GM19099 (cell line): Measurements from ENCODE around the gene CMTM2.

ENCODE experiments used
- POLR2A ChIP-seq: IDR thresholded peaks from 3 replicates; pipeline ENCODE4 v1.6.1; 2011; ENCODE audit warnings: low read depth; ENCODE audit not compliant: insufficient read length; ENCODE audit errors: extremely low read depth

The CMTM2 gene

GRCh38 chr16:66610111-66610820 is 31.0 kb downstream of the CMTM2 start:
- no peak for TF ChIP-seq POLR2A

- no peak for TF ChIP-seq POLR2A
These were observed 33.2 kb downstream of the CMTM2 start for GRCh38 chr16:66612422-66612821.

DNA sequence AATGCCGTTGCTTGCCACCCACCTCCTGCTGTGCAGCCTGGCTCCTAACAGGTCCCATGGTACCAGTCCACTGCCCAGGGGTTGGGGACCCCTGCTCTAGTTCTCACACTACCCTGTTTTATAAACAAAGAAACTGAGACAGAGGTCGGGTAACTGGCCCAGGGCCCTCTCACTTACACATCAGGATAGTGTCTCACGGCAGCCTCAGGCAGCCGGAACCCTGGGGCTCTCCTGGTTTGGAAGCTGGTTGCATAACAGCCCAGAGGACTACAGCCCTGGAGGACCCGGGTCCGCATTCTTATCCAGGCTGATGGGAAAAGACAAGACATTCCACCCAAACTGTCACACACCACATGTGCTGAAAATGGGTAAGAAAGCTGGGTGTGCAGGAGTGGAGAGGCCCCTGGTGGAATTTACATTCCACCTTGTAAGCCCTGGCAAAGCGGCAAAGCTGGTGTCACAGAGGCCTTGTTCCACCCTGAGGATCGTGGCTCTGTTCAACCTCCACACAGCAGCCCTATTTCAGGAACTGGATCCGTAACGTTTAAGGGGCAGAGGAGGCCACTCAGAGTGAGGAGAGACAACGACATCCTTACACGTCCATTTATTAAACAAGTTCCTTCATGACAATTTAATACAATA is 35.0 kb downstream of the CMTM2 start:
- TF ChIP-seq POLR2A: no peak

DNA sequence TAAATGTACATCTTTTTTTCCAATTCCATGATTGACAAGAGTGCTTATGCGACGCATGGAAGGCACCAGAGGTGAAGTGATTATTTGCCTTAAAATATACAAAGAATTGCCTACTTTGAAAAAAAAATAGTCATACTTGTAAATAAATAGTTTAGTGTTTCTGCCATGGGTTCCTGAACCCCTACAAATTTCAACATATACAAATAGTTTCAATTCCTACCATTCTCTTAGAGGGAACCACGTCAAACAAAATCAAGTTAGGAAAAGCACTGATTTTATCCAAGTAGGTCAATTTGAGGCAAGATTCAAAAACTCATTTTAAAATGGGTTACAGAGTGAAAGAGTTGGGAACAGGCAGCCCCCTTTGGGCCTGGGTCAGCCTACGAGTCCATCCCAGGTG is 36.9 kb downstream of the CMTM2 start:
- TF ChIP-seq POLR2A: no peak

GRCh38 chr16:66616592-66616991 is 37.3 kb downstream of the CMTM2 start:
- TF ChIP-seq POLR2A: no peak

DNA sequence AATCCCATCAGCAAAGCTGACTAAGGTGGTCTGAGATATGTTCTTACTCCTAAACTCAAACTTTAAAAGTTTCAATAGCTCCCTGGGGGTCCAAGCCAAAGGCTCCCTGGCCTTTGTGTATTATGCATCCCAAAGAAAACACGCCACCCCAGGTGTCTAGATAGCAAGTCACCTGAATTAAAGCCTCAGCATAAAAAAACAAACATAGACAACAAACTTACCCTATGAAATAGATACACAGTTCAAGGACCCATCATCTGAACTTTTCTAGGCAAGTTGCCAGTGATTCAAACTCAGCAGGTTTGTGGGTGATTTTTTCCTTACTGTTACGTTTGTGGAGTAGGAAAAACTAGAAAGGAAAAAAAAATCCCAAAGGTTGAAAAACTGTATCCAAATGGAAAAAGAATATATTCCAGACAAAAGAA is 37.8 kb downstream of the CMTM2 start:
- TF ChIP-seq POLR2A: no peak

- no peak for TF ChIP-seq POLR2A
These were observed 38.5 kb downstream of the CMTM2 start for GRCh38 chr16:66617728-66618127.

DNA sequence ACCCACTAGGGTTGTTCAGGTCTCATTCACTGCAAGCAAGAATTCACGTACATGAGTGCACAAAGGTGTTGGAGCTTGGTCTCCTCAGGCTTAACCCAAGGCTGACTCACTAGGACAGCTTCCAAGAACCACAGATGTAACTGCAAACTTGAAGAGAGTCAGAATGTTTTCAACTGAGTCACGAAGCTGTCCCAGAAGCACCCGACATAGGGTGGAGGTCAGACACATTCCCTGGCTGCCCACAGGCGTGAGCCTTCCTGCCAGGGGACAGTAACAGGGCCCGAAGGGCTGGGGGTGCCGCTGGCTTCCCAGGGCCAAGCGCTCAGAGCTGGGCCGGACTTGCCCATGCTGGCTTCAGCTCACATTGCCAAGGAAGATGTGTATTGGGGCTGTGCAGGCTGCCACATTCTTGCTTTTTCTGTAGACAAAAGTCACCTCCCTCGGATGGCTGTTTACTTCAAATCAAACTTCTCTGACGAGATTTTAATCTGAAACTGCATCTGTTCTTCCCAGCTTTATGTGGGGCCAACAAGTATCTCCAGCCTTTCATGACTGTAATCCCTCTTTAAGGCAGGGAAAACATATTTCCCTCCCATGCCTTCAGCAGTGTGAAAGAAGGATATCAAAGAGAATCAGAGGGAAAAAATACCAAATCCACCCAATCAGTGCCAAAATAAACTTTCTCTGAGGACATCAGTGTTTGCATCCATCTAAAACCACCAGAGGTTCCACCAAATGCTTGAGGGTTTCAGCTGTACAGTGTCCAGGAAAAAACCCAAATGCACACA is 39.5 kb downstream of the CMTM2 start:
- TF ChIP-seq POLR2A: no peak

DNA sequence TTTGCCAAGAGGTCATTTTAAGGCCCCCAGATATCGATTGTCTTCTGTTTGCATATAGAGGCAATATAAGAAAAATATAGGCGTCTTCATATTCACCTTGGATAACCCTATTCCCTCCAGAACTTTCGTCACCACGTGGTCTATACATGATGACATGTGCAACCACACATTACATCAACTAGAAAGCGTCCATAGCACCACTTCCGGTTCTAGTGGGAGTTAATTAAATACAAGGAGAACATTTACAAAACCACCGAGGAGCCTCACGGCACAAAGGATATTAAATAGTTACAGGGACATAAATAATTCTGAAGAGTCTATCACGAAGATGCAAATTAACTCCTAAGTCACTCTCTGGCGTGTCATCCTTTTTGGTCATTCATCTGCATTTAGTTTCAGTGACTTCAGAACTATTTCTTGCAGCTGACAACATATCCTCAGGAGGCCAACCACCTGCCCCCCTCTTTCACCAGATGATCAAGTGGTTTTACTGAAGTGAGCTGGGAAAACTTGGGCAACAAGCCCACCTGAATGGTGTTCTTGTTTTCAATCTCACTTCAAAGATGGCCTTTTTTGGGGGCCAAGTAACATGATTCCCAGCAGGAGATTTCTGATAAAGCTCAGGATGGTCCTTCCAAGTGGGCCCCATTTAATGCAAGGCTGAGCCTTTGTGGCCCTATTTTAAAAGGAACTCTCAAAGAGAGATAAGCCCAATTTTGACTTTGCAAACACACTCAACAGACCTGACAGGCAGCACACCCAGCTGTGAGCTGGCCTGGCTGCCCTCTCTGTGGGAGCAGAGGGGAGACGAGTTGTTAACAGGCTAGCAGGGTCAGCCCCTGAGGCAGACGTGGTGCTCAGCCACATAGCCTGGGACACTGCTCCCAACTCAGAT is 40.5 kb downstream of the CMTM2 start:
- TF ChIP-seq POLR2A: no peak

DNA sequence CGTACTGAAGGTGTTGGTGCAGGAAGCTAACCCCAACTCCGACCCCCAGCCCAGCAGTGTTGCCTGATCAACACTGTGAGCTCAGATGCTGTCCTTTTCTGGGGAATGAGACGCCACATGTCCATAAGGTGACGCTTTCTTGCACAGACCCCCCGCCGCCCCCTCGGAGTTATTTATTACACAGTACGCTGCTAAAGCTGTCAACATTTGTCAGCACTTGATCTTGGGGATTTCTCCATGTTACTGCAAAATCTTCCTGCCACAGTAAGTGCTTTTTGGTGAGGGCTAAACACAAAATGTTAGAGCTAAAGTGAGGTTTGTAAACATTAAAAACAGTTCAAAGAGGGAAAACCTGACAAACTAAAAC is 41.1 kb downstream of the CMTM2 start:
- no peak for TF ChIP-seq POLR2A

DNA sequence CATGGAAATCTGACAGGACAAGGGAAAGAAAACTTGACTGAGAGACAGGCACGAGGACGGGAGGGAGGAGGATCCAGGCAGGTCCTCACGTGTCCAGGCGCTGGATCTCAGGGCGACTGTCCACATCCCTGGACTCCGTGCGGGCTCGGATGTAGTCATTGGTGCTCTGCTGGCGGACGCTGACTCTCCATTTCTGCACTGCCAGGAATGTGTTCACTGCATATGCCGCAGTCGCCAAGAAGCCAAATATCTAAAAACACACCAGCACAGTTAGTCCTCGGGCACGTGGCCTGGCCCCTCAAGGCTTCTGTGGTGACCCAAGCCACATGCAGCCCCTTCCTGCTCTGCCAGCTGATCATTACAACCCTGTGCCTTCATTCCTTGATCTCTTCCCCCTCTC is 42.7 kb downstream of the CMTM2 start:
- TF ChIP-seq POLR2A: no peak

DNA sequence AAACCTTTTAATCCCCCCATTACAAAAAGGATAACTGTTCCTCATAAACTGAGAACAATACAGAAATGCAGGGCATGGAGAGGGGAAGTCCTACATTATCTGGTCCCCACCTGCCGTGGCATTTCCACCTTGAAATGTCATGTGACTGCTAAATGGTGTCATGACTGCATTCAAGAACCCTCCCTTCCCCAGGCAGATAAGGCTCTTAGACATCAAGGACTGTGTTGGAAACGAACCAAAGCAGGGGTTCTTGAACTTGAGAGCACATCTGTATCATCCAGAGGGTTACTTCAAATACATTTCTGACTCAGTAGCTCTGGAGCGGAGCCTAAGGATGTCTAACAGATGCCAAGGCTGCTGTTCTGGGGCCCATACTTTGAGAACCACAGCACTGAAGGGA is 43.6 kb downstream of the CMTM2 start:
- no peak for TF ChIP-seq POLR2A

GRCh38 chr16:66623755-66624154 is 44.5 kb downstream of the CMTM2 start:
- no peak for TF ChIP-seq POLR2A

- TF ChIP-seq POLR2A: no peak
These were observed 50.6 kb downstream of the CMTM2 start for GRCh38 chr16:66629856-66630255.
